Measurements from ENCODE around the gene TMEM63B. TPM values are rescaled to one million over a fixed set of nuclear protein-coding genes. Genes with fewer than 3 reads are reported as not detected.
"Not testable (repeated sequence)": the region's sequence is repeated elsewhere in the genome, so short reads cannot be mapped to it uniquely, and the experiment has no call there.

The TMEM63B gene
- total RNA-seq, 1 donor from 2014 or later, result 27.4 TPM

- no peak for FAIRE-seq
- H3K36me3 ChIP-seq (ENCODE audit: control insufficient read depth, insufficient read depth, low read length), result peaks cover 3% of the 10 kb centered on the region
- H3K4me3 ChIP-seq (ENCODE audit: low read depth, low read length), result no peak overlapping the region
- no peak for DNase-seq (ENCODE audit: low read depth)
- TF ChIP-seq, protein P1, sequence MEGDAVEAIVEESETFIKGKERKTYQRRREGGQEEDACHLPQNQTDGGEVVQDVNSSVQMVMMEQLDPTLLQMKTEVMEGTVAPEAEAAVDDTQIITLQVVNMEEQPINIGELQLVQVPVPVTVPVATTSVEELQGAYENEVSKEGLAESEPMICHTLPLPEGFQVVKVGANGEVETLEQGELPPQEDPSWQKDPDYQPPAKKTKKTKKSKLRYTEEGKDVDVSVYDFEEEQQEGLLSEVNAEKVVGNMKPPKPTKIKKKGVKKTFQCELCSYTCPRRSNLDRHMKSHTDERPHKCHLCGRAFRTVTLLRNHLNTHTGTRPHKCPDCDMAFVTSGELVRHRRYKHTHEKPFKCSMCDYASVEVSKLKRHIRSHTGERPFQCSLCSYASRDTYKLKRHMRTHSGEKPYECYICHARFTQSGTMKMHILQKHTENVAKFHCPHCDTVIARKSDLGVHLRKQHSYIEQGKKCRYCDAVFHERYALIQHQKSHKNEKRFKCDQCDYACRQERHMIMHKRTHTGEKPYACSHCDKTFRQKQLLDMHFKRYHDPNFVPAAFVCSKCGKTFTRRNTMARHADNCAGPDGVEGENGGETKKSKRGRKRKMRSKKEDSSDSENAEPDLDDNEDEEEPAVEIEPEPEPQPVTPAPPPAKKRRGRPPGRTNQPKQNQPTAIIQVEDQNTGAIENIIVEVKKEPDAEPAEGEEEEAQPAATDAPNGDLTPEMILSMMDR (IDR thresholded peaks at IDR 0.05; ENCODE audit: insufficient read depth, low read length, severe bottlenecking), result no peak
- no peaks in the 10 kb centered on the region for H3K27me3 ChIP-seq (ENCODE audit: control insufficient read depth, insufficient read depth, low read length)
These were observed 39.7 kb upstream of the TMEM63B start for GRCh38 chr6:44087623-44088022.

DNA sequence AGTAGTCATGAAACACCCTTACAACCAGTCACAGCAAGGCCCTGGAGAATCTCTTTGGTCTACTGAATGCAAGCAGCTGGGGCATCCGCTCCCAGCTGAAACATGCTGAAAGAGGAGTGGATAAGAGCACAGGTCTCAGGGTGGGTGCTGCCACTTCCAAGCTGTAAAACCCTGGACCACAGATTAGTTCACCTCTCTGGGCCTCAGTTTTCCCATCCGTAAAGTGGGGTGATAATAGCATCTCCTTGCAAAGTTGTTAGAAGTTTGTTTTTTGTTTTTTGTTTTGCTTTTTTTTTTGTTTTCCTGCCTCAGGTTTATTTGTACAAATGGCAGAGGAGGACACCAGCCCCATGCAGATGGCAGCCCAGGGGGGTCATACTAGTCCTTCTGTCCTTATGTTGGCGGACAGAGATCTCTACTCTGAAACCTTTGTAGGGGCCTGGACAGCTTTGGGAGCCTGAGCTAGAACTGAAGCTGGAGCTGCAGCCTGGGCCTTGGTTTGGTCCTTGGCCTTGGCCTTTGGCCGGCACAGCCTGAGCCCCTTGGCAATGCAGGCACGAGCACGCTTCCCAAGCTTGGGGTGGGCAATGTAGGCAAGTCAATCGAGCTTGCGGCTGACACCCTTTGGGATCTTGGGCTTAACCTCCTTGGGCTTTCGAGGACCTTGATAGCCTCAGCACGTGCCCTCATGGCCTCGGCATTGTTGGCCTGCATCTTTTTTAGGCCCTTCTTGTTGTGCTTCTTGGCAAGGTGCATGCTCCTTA lies 38.3 kb upstream of the TMEM63B start:
- TF ChIP-seq, protein P1 (IDR thresholded peaks at IDR 0.05; ENCODE audit: insufficient read depth, low read length, severe bottlenecking), result no peak
- DNase-seq (ENCODE audit: low read depth) (no peak), FAIRE-seq (no peak)
- Histone ChIP-seq H3K4me3 (ENCODE audit: low read depth, low read length) (no peak overlapping the region), H3K27me3 (ENCODE audit: control insufficient read depth, insufficient read depth, low read length) (no peaks in the 10 kb centered on the region), H3K36me3 (ENCODE audit: control insufficient read depth, insufficient read depth, low read length) (peaks cover 3% of the 10 kb centered on the region)

GRCh38 chr6:44090465-44090864 lies 36.9 kb upstream of the TMEM63B start:
- DNase-seq (ENCODE audit: low read depth) (no peak), FAIRE-seq (no peak)
- TF ChIP-seq, protein P1 (IDR thresholded peaks at IDR 0.05; ENCODE audit: insufficient read depth, low read length, severe bottlenecking), result no peak
- Histone ChIP-seq H3K27me3 (ENCODE audit: control insufficient read depth, insufficient read depth, low read length) (no peaks in the 10 kb centered on the region), H3K4me3 (ENCODE audit: low read depth, low read length) (no peak overlapping the region), H3K36me3 (ENCODE audit: control insufficient read depth, insufficient read depth, low read length) (peaks cover 6% of the 10 kb centered on the region)

DNA sequence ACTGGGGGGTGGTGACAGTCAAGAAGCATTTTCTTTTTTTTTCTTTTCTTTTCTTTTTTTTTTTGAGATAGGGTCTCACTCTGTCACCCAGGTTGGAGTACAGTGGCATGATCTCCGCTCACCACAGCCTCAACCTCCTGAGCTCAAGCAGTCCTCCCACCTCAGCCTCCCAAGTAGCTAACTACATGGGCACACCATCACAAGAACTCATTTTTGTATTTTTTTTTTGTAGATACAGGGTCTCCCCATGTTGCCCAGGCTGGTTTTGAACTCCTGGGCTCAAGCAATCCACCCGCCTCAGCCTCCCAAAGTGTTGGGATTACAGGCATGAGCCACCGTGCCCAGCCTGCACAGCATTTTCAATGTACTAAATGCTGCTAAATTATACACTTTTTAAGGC lies 36.0 kb upstream of the TMEM63B start:
- not testable (repeated sequence) for H3K27me3 ChIP-seq (ENCODE audit: control insufficient read depth, insufficient read depth, low read length); DNase-seq (ENCODE audit: low read depth); H3K4me3 ChIP-seq (ENCODE audit: low read depth, low read length); FAIRE-seq; H3K36me3 ChIP-seq (ENCODE audit: control insufficient read depth, insufficient read depth, low read length)

DNA sequence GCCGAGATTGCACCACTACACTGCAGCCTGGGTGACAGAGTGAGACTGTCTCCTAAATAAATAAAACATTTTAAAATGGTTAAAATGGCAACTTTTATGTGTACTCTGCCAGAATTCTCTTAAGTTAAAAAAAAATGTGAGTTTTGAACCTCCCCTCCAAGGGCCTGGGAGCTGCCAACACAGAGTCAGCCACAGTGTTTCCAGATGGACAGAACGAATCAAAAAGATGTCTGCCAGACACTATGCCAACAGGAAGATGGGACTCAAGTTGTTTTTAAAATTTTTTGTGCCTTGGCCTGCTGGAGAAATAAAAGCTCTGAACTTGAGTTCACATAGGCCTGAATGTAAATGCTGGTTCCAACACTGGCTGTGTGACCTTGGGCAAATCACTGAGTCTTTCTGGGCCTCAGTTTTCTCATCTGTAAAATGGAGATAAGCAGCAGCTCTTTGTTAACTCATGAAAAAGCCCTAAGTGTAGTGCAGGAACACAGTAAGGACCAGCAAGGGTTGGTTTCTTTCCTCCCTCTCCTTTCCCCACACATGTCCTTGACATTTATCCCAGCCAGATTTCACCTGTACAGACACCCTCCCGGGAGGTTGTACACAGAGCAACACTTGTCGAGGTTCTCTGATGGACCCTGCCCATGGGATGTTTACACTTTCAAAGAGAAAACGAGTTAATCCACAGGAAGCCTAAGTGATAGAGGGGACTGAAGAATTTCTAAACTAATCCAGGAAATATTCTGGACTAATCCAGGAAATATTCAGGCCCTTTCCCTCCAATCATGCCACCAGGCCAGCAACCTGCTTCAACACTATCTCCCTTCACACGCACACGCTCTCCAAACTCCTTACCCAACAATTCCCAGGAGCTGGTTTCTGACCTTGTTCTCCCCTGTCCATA lies 35.1 kb upstream of the TMEM63B start:
- Histone ChIP-seq H3K4me3 (ENCODE audit: low read depth, low read length) (no peak overlapping the region), H3K36me3 (ENCODE audit: control insufficient read depth, insufficient read depth, low read length) (peaks cover 6% of the 10 kb centered on the region), H3K27me3 (ENCODE audit: control insufficient read depth, insufficient read depth, low read length) (no peaks in the 10 kb centered on the region)
- TF ChIP-seq, protein P1 (IDR thresholded peaks at IDR 0.05; ENCODE audit: insufficient read depth, low read length, severe bottlenecking), result no peak
- no peak for DNase-seq (ENCODE audit: low read depth)
- no peak for FAIRE-seq

- DNase-seq (ENCODE audit: low read depth), result no peak
- TF ChIP-seq, protein P1 (IDR thresholded peaks at IDR 0.05; ENCODE audit: insufficient read depth, low read length, severe bottlenecking), result no peak
- Histone ChIP-seq H3K27me3 (ENCODE audit: control insufficient read depth, insufficient read depth, low read length) (no peaks in the 10 kb centered on the region), H3K4me3 (ENCODE audit: low read depth, low read length) (no peak overlapping the region), H3K36me3 (ENCODE audit: control insufficient read depth, insufficient read depth, low read length) (peaks cover 6% of the 10 kb centered on the region)
- FAIRE-seq, result no peak
These were observed 34.3 kb upstream of the TMEM63B start for GRCh38 chr6:44093066-44093465.
